HepG2 (cell line): ENCODE data around the gene APOBEC3H. TPM values are rescaled to one million over a fixed set of nuclear protein-coding genes. Genes with fewer than 3 reads are reported as not detected.

Experiments used
- ATAC-seq: fragments of 200-7000 bp; cut with Tn5 transposase; 3 replicates; pipeline ENCODE4 v1.9.1; 2020; ENCODE audit warnings: mild to moderate bottlenecking, moderate library complexity
- BruUV-seq: library from RNA; stranded (reverse); fragments of 400-500 nt; replicated peaks from 2 replicates; lab custom pipeline; 2021; lab: Mats Ljungman, UMichigan
- CTCF ChIA-PET: fragments of 300-600 bp; formaldehyde crosslinking; extraction: SDS; loops from one replicate; lab custom pipeline; 2021; ENCODE audit warnings: low total read pairs, inconsistent platforms, low intra/inter-chr PET ratio; lab: Yijun Ruan, JAX
- POLR2A ChIA-PET: fragments of 350-600 bp; sonication (Branson Sonifier 250); formaldehyde crosslinking; loops from one replicate; lab custom pipeline; 2020; ENCODE audit warnings: antibody characterized with exemption, inconsistent platforms; lab: Yijun Ruan, JAX
- DNase-seq: peaks from one replicate; pipeline ENCODE4 v3.0.0-alpha.2; 2015; ENCODE audit warnings: low spot score
- FAIRE-seq: peaks from 3 replicates; lab custom pipeline; 2011; peaks lifted over from hg19 to GRCh38; lab: Jason Lieb, UNC
- H2AFZ ChIP-seq: one replicate; pipeline ENCODE4 v1.6.1; 2011; ENCODE audit warnings: low read length, inconsistent platforms
- H3K27ac ChIP-seq: fragments of 300-600 bp; 3 replicates; pipeline ENCODE4 v1.8.0; 2011; ENCODE audit warnings: mixed run types, mild to moderate bottlenecking, mixed read lengths, low read length, inconsistent platforms; ENCODE audit not compliant: insufficient read depth; ENCODE audit errors: extremely low read length
- H3K27me3 ChIP-seq, 2 experiments: fragments of 200-600 bp in 1 of 2; 2 replicates in 1 of 2; 3 replicates in 1 of 2; pipeline versions ENCODE4 v1.6.0 to v1.8.0; 2011; ENCODE audit warnings: low read length in 2 of 2, mild to moderate bottlenecking in 2 of 2, moderate library complexity in 2 of 2, inconsistent platforms in 1 of 2; ENCODE audit not compliant: insufficient read depth in 2 of 2, control insufficient read depth in 1 of 2
- H3K36me3 ChIP-seq, 2 experiments: fragments of 200-600 bp in 1 of 2; replicated peaks in 1 of 2; 2 replicates in 1 of 2; 3 replicates in 1 of 2; pipeline versions ENCODE4 v1.5.1 to v1.8.0; 2011; ENCODE audit warnings: low read length in 2 of 2, inconsistent platforms in 1 of 2; ENCODE audit not compliant: insufficient read depth in 2 of 2, control insufficient read depth in 1 of 2
- H3K4me1 ChIP-seq: 2 replicates; pipeline ENCODE4 v1.5.1; 2012; ENCODE audit warnings: low read length, inconsistent platforms; ENCODE audit not compliant: insufficient read depth
- H3K4me2 ChIP-seq: 2 replicates; pipeline ENCODE4 v1.6.0; 2011; ENCODE audit warnings: low read depth, low read length, inconsistent platforms
- H3K4me3 ChIP-seq, 3 experiments: fragments of 200-600 bp in 1 of 3; sonication (generic), shearing (Covaris generic) in 1 of 3; replicated peaks in 1 of 3; 2 replicates each; pipeline ENCODE4 v1.5.1; 2011 to 2016; ENCODE audit warnings: low read length in 3 of 3, inconsistent platforms in 2 of 3, low read depth in 2 of 3, mild to moderate bottlenecking in 2 of 3, control low read depth in 1 of 3, mixed read lengths in 1 of 3; ENCODE audit not compliant: insufficient read depth in 1 of 3
- H3K79me2 ChIP-seq: one replicate; pipeline ENCODE4 v1.6.1; 2011; ENCODE audit warnings: low read length, inconsistent platforms; ENCODE audit not compliant: insufficient read depth
- H3K9ac ChIP-seq: 2 replicates; pipeline ENCODE4 v1.6.0; 2011; ENCODE audit warnings: mild to moderate bottlenecking, low read depth, low read length, inconsistent platforms; ENCODE audit not compliant: insufficient read depth
- H3K9me3 ChIP-seq: 2 replicates; pipeline ENCODE4 v1.5.1; 2012; ENCODE audit warnings: mild to moderate bottlenecking, low read length
- H4K20me1 ChIP-seq: 2 replicates; pipeline ENCODE4 v1.6.0; 2011; ENCODE audit warnings: inconsistent platforms, mild to moderate bottlenecking, low read length, moderate library complexity; ENCODE audit not compliant: insufficient read depth
- FIP1L1 ChIP-seq: fragments of 200-400 bp; formaldehyde crosslinking; IDR thresholded peaks from 2 replicates; pipeline ENCODE4 v1.6.1; 2018; ENCODE audit warnings: low read depth, mild to moderate bottlenecking, low read length, moderate library complexity, borderline replicate concordance; ENCODE audit not compliant: insufficient read depth
- HES4 ChIP-seq: sonication (generic); formaldehyde crosslinking; IDR thresholded peaks from 2 replicates; pipeline ENCODE4 v1.9.0; 2021; ENCODE audit warnings: mild to moderate bottlenecking, missing genetic modification reagents, borderline replicate concordance
- NR3C1 ChIP-seq: sonication (generic); formaldehyde crosslinking; IDR thresholded peaks from 2 replicates; pipeline ENCODE4 v1.4.0; 2020; ENCODE audit warnings: missing genetic modification reagents
- PAF1 ChIP-seq: IDR thresholded peaks from 2 replicates; pipeline ENCODE4 v1.6.1; 2016; ENCODE audit warnings: missing genetic modification reagents, missing compliant biosample characterization
- RFX5 ChIP-seq: IDR thresholded peaks from 2 replicates; pipeline ENCODE4 v1.6.1; 2011; ENCODE audit warnings: low read depth, low read length, improper control_type of control experiment
- ZBTB20 ChIP-seq: sonication (generic); formaldehyde crosslinking; IDR thresholded peaks from 2 replicates; pipeline ENCODE4 v1.8.1; 2023; ENCODE audit warnings: missing genetic modification reagents, low read depth, mild to moderate bottlenecking, borderline replicate concordance
- ZNF563 ChIP-seq: sonication (generic); formaldehyde crosslinking; IDR thresholded peaks from 2 replicates; pipeline ENCODE4 v1.8.0; 2022; ENCODE audit warnings: mild to moderate bottlenecking, moderate library complexity, missing genetic modification reagents
- WGBS: methylation state at CpG from one replicate; pipeline ENCODE4 v1.1.6; 2017; ENCODE audit warnings: low lambda C conversion rate; 5-methylcytosine and 5-hydroxymethylcytosine counted together
- in situ Hi-C: cut with HindIII; loops from 2 replicates; pipeline ENCODE4 v1.10.0; 2017; ENCODE audit warnings: low pct_unique_long_range_greater_than_20kb; ENCODE audit not compliant: extremely low pct_ligation_motif_present
- intact Hi-C: fragments of 100-400 bp; cut with micrococcal nuclease; formaldehyde crosslinking; loops from one replicate; pipeline ENCODE4 v1.10.0; 2022; ENCODE audit not compliant: unreplicated experiment
- polyA plus RNA-seq, 8 experiments: library from polyadenylated mRNA; depleted of rRNA in 3 of 8; stranded (reverse) in 7 of 8; unstranded in 1 of 8; fragments of >200 nt; fragmentation: Illumina TruSeq in 4 of 8; extraction: Trizol in 4 of 8; gene quantifications; 2 replicates each; pipeline versions ENCODE4 v1.2.1 to v1.2.3, GENCODE V29; 2011 to 2016; ENCODE audit warnings: low read depth in 4 of 8, missing spikeins in 1 of 8, mixed read lengths in 1 of 8; ENCODE audit not compliant: insufficient read depth in 1 of 8
- total RNA-seq, 5 experiments: library from RNA; depleted of rRNA; stranded (reverse); fragments of >200 nt; fragmentation: Illumina TruSeq; extraction: Trizol; gene quantifications; 2 replicates each; pipeline ENCODE4 v1.2.3, GENCODE V29; 2016; ENCODE audit warnings: low read depth in 1 of 5
- TF ChIP-seq, protein P1 (sequence below): sonication (generic); formaldehyde crosslinking; IDR thresholded peaks from 2 replicates; pipeline ENCODE4 v1.4.0; 2020; ENCODE audit warnings: missing genetic modification reagents

The APOBEC3H gene
- total and polyA plus RNA-seq, 2 of the 13 experiments (the other 11 are each of a cell fraction or from before 2014, with no cell fraction given), result 0.18 to 0.31 TPM

DNA sequence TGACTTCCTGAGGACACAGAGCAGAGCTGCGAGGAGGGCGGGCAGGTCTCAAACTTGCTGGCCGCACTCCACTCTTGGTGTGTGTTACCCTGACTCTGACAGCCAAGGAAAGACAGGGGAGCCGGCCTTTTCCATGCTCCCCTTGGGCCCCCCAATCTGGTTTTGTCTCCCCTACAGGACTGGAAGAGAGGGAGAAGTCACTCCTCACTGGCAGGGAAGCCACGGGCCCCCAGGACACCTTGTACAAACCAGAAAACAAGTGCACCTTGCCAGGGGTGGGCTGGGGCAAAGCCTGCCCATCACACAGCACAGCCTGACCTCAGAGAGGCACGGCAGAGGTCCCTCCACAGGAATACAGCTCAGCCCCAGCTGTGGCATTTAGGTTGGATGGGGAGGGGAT lies 35.2 kb downstream of the APOBEC3H start (continued):
- TF ChIP-seq PAF1 (CRISPR knock-in tag) (no peak), NR3C1 (CRISPR knock-in tag) (no peak)

DNA sequence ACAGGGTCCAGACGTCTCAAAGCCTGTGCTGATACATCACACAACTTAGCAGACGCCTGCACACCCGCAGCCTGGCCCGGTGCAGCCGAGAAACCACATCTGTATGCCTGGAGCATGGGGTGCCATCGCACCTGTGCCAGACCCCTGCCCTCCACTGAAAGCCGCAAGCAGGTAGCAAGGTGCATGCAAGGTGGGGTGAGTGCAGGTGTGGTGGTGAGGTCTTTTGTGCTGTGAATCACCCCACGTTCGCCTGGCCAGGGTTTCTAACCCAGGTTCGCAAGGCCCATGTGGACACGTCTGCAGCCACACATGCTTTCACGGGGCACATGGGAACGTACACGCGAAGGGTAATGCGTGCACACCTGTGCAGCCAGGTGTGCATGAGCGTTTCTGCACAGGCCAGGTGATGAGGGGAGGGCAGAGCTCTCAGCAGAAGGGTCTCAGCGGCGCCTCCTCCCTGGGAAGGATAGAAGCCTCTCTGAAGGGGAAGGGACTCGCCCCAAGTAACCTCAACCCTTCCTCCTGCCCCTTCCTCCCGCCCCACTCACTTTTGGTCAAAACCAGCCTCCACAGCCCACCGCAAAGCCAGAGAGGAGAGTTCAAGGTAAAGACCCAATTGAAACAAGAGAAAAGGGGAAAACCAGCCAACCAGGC lies 36.0 kb downstream of the APOBEC3H start:
- FAIRE-seq, result no peak
- CTCF ChIA-PET, result no interaction called here
- intact Hi-C loops, result no loop called here

More for the DNA sequence above, 36.0 kb downstream of the APOBEC3H start:
- Histone ChIP-seq H3K27ac (no peak overlapping the region), H3K4me3 (no peak overlapping the region), H4K20me1 (no peaks in the 10 kb centered on the region), H3K79me2 (no peaks in the 10 kb centered on the region), H3K4me1 (peaks cover 48% of the 10 kb centered on the region), H3K9ac (no peak overlapping the region), H3K36me3 (no peaks in the 10 kb centered on the region), H3K27me3 (0 out of 5 replicates have a peak, but pooled peaks cover 0 to 2% of the 10 kb centered on the region in 2 experiments), H3K9me3 (no peaks in the 10 kb centered on the region), H2AFZ (no peak overlapping the region), H3K4me2 (no peak overlapping the region)
- no peak for DNase-seq
- BruUV-seq, result no TSS peak
- POLR2A ChIA-PET, result no interaction called here
- ATAC-seq, result no peak
- no peak for TF ChIP-seq ZNF563 (CRISPR knock-in tag)
- TF ChIP-seq, protein P1, sequence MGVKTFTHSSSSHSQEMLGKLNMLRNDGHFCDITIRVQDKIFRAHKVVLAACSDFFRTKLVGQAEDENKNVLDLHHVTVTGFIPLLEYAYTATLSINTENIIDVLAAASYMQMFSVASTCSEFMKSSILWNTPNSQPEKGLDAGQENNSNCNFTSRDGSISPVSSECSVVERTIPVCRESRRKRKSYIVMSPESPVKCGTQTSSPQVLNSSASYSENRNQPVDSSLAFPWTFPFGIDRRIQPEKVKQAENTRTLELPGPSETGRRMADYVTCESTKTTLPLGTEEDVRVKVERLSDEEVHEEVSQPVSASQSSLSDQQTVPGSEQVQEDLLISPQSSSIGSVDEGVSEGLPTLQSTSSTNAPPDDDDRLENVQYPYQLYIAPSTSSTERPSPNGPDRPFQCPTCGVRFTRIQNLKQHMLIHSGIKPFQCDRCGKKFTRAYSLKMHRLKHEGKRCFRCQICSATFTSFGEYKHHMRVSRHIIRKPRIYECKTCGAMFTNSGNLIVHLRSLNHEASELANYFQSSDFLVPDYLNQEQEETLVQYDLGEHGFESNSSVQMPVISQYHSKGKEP (CRISPR knock-in tag), result no peak
- TF ChIP-seq RFX5, result no peak
- no peak for TF ChIP-seq HES4 (CRISPR knock-in tag)
- TF ChIP-seq FIP1L1, result no peak
- no peak for TF ChIP-seq ZBTB20 (CRISPR knock-in tag)
- 82% methylated on average over 17 of the region's 22 CpGs for WGBS
- in situ Hi-C loops, result no loop called here
